Activated CD4-positive, CD25-positive, alpha-beta regulatory T cell (primary cell): ENCODE results near the gene IL13RA1.
"Not testable (repeated sequence)": the region's sequence is repeated elsewhere in the genome, so short reads cannot be mapped to it uniquely, and the experiment has no call there.

Experiments
- DNase-seq, 4 experiments: peaks; one replicate each; lab custom pipeline; 2025; lab: John Stamatoyannopoulos, UW

The IL13RA1 gene

GRCh38 chrX:118780509-118780908 is 53.1 kb downstream of the IL13RA1 start:
- no peak for DNase-seq

GRCh38 chrX:118780911-118781310 is 53.5 kb downstream of the IL13RA1 start:
- DNase-seq = no peak

GRCh38 chrX:118795528-118796280 is 68.3 kb downstream of the IL13RA1 start:
- DNase-seq = no peak

- no peak for DNase-seq
Measured at GRCh38 chrX:118802857-118803256, 75.5 kb downstream of the IL13RA1 start.

- peak in 2 of 4 experiments; percentile 2 to 5 for DNase-seq
Measured at GRCh38 chrX:118807151-118808017, 80.0 kb downstream of the IL13RA1 start.

- DNase-seq = not testable (repeated sequence)
Measured at GRCh38 chrX:118817257-118817656, 89.9 kb downstream of the IL13RA1 start.

GRCh38 chrX:118823263-118824172 is 96.1 kb downstream of the IL13RA1 start, which contains the start of gene ZCCHC12:
Gene ZCCHC12 (plus strand): TSS chrX:118823824. CDS start chrX:118825245, 1,421 bp downstream.
- peak in 2 of 4 experiments; percentile 0 to 2 for DNase-seq

GRCh38 chrX:118824173-118824730 is 96.8 kb downstream of the IL13RA1 start:
- no peak for DNase-seq

GRCh38 chrX:118825227-118825626 is 97.8 kb downstream of the IL13RA1 start:
- no peak for DNase-seq

- DNase-seq = peak; percentile 11 to 39 (median 12)
Measured at GRCh38 chrX:118839334-118839958, 112.0 kb downstream of the IL13RA1 start.
